Retina (tissue), 1 donor: ENCODE results near the gene SERPING1.

Experiments used
- DNase-seq: peaks from one replicate; pipeline ENCODE4 v3.0.0-alpha.2; 2016

SERPING1 gene

GRCh38 chr11:57597916-57598830, 688 bp downstream of the SERPING1 start:
- peak; percentile 83 for DNase-seq

- no peak for DNase-seq
Measured at GRCh38 chr11:57598831-57599155, 1.3 kb downstream of the SERPING1 start.

GRCh38 chr11:57599381-57599780, 1.9 kb downstream of the SERPING1 start:
- DNase-seq: no peak

- peak; percentile 11 for DNase-seq
Measured at GRCh38 chr11:57601297-57601696, 3.8 kb downstream of the SERPING1 start.

- no peak for DNase-seq
Measured at GRCh38 chr11:57604296-57605027, 7.0 kb downstream of the SERPING1 start.

GRCh38 chr11:57605028-57605420, 7.5 kb downstream of the SERPING1 start:
- peak; percentile 13 for DNase-seq

- no peak for DNase-seq
Measured at GRCh38 chr11:57610170-57610569, 12.7 kb downstream of the SERPING1 start.

GRCh38 chr11:57614234-57614772, 16.8 kb downstream of the SERPING1 start:
- no peak for DNase-seq

- no peak for DNase-seq
Measured at GRCh38 chr11:57615308-57615707, 17.8 kb downstream of the SERPING1 start.

- DNase-seq: no peak
Measured at GRCh38 chr11:57616595-57616994, 19.1 kb downstream of the SERPING1 start.

- no peak for DNase-seq
Measured at GRCh38 chr11:57618438-57618837, 21.0 kb downstream of the SERPING1 start.

GRCh38 chr11:57619331-57619730, 21.8 kb downstream of the SERPING1 start:
- DNase-seq: no peak

GRCh38 chr11:57620467-57620866, 23.0 kb downstream of the SERPING1 start:
- DNase-seq: no peak

GRCh38 chr11:57622263-57622662, 24.8 kb downstream of the SERPING1 start:
- no peak for DNase-seq

- DNase-seq: no peak
Measured at GRCh38 chr11:57624864-57625263, 27.4 kb downstream of the SERPING1 start.

- DNase-seq: no peak
Measured at GRCh38 chr11:57626895-57627294, 29.4 kb downstream of the SERPING1 start.

- no peak for DNase-seq
Measured at GRCh38 chr11:57630171-57630570, 32.7 kb downstream of the SERPING1 start.

GRCh38 chr11:57632116-57632515, 34.6 kb downstream of the SERPING1 start:
- no peak for DNase-seq

- no peak for DNase-seq
Measured at GRCh38 chr11:57633394-57634070, 36.0 kb downstream of the SERPING1 start.

GRCh38 chr11:57634311-57634710, 36.8 kb downstream of the SERPING1 start:
- no peak for DNase-seq

GRCh38 chr11:57635246-57635645, 37.8 kb downstream of the SERPING1 start:
- no peak for DNase-seq

GRCh38 chr11:57637626-57638004, 40.1 kb downstream of the SERPING1 start:
- DNase-seq: no peak
